ENCODE data around the gene C11orf65.

- TF ChIP-seq POLR2AphosphoS5 (IDR thresholded peaks at IDR 0.05) (no peak), EP300 (IDR thresholded peaks at IDR 0.05) (no peak), POLR2A (IDR thresholded peaks at IDR 0.05) (no peak)
- TF ChIP-seq, protein P1, sequence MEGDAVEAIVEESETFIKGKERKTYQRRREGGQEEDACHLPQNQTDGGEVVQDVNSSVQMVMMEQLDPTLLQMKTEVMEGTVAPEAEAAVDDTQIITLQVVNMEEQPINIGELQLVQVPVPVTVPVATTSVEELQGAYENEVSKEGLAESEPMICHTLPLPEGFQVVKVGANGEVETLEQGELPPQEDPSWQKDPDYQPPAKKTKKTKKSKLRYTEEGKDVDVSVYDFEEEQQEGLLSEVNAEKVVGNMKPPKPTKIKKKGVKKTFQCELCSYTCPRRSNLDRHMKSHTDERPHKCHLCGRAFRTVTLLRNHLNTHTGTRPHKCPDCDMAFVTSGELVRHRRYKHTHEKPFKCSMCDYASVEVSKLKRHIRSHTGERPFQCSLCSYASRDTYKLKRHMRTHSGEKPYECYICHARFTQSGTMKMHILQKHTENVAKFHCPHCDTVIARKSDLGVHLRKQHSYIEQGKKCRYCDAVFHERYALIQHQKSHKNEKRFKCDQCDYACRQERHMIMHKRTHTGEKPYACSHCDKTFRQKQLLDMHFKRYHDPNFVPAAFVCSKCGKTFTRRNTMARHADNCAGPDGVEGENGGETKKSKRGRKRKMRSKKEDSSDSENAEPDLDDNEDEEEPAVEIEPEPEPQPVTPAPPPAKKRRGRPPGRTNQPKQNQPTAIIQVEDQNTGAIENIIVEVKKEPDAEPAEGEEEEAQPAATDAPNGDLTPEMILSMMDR (IDR thresholded peaks at IDR 0.05) = no peak
Measured at GRCh38 chr11:108346451-108346850, 120.9 kb downstream of the C11orf65 start.

All from sigmoid colon (tissue), 4 donors.